Mesothelial cell of epicardium (in vitro differentiated cells): ENCODE results near the gene REX1BD. TPM values are rescaled to one million over a fixed set of nuclear protein-coding genes. Genes with fewer than 3 reads are reported as not detected.
A peak's percentile ranks its signal among the peaks of the same experiment; 100 is the strongest.

Experiments
- DNase-seq, 2 experiments: peaks; one replicate each; pipeline ENCODE4 v3.0.0; 2021; ENCODE audit warnings: low spot score in 2 of 2; ENCODE audit not compliant: unreplicated experiment in 2 of 2
- H3K27ac Mint-ChIP-seq: 2 replicates; pipeline ENCODE4 v1.8.0; 2021; ENCODE audit warnings: mixed read lengths
- H3K27me3 Mint-ChIP-seq: 2 replicates; pipeline ENCODE4 v1.8.0; 2021; ENCODE audit warnings: low read depth, mixed read lengths
- H3K36me3 Mint-ChIP-seq: 2 replicates; pipeline ENCODE4 v1.8.0; 2021; ENCODE audit warnings: mixed read lengths
- H3K4me1 Mint-ChIP-seq: 2 replicates; pipeline ENCODE4 v1.8.0; 2021; ENCODE audit warnings: mixed read lengths
- H3K4me3 Mint-ChIP-seq: 2 replicates; pipeline ENCODE4 v1.8.0; 2021; ENCODE audit warnings: mild to moderate bottlenecking, moderate library complexity, mixed read lengths
- H3K9me3 Mint-ChIP-seq: 2 replicates; pipeline ENCODE4 v1.8.0; 2021; ENCODE audit warnings: mixed read lengths
- CTCF ChIP-seq: fragments of 200-600 bp; sonication (generic); IDR thresholded peaks from one replicate; pipeline ENCODE4 v1.5.0; 2021; ENCODE audit warnings: antibody characterized with exemption; ENCODE audit not compliant: unreplicated experiment
- total RNA-seq: library from RNA; stranded (reverse); gene quantifications from 3 replicates; pipeline ENCODE4 v1.2.1, GENCODE V29; 2021

Gene REX1BD
- total RNA-seq, 1 donor from 2014 or later = 58.8 TPM

DNA sequence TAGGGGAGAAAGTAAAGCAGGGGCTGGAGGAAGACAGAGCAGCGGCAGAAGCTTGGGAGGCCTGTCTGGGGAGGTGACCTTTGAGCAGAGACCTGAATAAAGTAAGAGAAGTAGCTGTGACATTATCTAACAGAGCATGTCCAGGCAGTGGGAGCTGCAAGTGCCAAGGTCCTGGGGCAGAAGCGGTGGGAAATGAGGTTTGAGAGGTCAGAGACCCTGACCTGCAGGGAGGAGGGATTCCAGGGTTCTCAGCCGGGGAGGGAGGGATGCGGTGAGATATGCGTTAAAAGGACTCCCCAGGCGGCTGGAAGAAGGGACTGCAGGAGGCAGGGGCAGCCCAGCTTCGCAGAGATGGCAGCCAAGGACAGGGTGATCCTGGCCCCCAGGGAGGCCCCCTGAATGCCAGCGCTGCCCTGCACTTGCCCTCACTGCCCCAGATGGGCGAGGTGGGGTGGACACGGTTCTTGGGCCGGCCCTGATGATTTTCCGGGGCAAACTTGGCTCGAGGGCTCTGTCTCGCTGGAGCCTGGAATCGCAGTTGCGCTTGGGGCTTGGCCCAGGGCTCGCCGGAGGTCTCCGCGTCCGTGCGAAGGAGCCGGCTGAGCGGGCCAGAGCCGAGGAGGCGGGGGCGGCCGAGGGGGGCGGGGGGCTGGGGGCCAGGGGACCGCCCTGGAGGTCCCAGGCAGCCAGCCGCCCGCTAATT, 14.8 kb downstream of the REX1BD start:
- Mint-ChIP-seq H3K4me3 (no peak overlapping the region), H3K4me1 (peaks cover 17% of the 10 kb centered on the region), H3K9me3 (no peaks in the 10 kb centered on the region), H3K27ac (no peak overlapping the region), H3K27me3 (peaks cover 85% of the 10 kb centered on the region), H3K36me3 (no peaks in the 10 kb centered on the region)
- no peak for DNase-seq
- TF ChIP-seq CTCF = no peak

DNA sequence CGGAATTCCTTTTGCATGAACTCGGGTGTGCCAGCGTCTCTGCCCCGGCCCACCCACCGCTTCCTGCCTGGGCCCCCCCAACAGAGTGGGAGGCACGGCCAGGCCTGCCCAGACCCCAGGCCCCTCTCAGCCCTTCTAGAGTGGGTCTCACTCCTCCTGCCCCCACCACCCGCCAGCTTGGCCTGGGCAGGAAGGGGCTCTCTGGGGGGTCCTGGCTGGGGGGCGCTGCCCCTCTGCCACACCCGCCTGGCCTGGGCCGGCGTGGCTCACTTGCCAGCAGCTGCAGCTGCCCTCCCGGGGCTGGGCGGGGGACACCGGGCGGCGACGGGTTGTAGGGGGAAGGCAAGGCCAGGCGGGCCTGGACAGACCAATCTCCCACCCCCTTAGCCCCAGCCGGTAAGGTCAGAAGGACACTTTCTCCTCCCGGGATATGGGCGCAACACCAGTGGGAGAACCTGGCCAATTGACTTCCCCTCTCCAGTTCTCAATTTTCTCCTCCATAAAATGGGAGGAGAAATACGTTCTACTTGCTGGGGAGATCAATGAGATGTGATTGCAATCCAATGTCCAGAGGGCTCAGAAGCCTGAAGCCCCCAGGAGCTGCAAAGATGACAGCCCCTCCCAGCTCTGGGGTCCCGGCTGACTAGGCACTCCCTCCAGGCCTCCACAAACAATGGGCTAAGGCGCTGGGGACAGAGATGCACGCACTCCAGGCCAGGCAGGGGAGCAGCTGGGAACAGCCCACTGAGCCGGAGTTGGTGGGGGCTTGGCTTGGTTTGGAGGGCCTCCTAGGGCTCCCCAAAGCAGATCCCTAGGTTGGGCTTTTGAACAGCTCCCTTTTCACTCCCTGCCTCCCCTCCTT, 15.6 kb downstream of the REX1BD start:
- no peak overlapping the region for H3K4me3 Mint-ChIP-seq
- no peak for TF ChIP-seq CTCF
- H3K27ac Mint-ChIP-seq = no peak overlapping the region
- DNase-seq = no peak
- H3K36me3 Mint-ChIP-seq = no peaks in the 10 kb centered on the region
- peaks cover 17% of the 10 kb centered on the region for H3K4me1 Mint-ChIP-seq
- H3K27me3 Mint-ChIP-seq = peaks cover 86% of the 10 kb centered on the region
- no peaks in the 10 kb centered on the region for H3K9me3 Mint-ChIP-seq

GRCh38 chr19:18604820-18605159, 16.2 kb downstream of the REX1BD start:
- no peak overlapping the region for H3K27ac Mint-ChIP-seq
- no peaks in the 10 kb centered on the region for H3K9me3 Mint-ChIP-seq
- peaks cover 87% of the 10 kb centered on the region for H3K27me3 Mint-ChIP-seq
- TF ChIP-seq CTCF = no peak
- DNase-seq = no peak
- H3K4me1 Mint-ChIP-seq = peaks cover 17% of the 10 kb centered on the region
- no peaks in the 10 kb centered on the region for H3K36me3 Mint-ChIP-seq
- no peak overlapping the region for H3K4me3 Mint-ChIP-seq

GRCh38 chr19:18605196-18605545, 16.6 kb downstream of the REX1BD start:
- no peak for DNase-seq
- H3K27ac Mint-ChIP-seq = no peak overlapping the region
- peaks cover 17% of the 10 kb centered on the region for H3K4me1 Mint-ChIP-seq
- TF ChIP-seq CTCF = no peak
- H3K4me3 Mint-ChIP-seq = peak overlapping the region; percentile 16
- peaks cover 87% of the 10 kb centered on the region for H3K27me3 Mint-ChIP-seq
- no peaks in the 10 kb centered on the region for H3K9me3 Mint-ChIP-seq
- no peaks in the 10 kb centered on the region for H3K36me3 Mint-ChIP-seq

DNA sequence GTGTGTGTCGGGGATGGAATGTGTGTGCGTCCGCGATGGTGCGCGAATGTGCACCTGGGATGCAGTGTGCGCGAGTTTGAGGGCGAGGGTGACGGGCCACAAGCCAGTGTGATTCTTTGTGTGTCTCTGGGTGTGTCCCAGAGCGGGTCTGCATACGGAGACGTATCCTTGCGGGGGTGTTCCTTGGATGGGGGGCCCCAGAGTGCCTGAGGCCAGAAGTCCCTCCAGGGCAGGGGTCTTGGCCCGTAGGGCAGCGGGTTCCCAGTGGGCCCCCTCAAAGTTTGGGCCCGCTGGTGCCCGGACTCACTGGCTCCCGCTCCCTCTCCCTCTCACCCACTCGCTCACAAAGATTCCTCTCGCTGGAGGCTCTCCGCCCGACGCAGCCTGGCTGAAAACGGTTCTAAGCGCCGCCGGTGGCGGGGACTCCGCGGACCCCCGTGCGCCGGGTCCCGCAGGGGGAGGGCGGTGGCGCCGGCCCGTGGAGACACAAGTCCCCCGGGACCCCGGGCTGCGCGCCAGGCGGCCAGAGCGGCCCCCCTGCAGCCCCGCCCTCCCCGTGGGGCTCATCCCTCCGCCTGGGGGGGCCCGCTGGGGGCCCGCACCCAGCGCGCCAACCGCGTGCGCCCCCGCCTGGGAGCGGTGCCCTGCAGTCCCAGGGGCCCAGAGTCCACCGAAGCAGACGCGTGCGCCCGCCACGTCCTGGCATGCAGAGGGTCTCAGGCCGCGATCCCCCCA, 17.1 kb downstream of the REX1BD start:
- H3K9me3 Mint-ChIP-seq = no peaks in the 10 kb centered on the region
- peaks cover 17% of the 10 kb centered on the region for H3K4me1 Mint-ChIP-seq
- H3K36me3 Mint-ChIP-seq = no peaks in the 10 kb centered on the region
- H3K27ac Mint-ChIP-seq = no peak overlapping the region
- peak overlapping the region; percentile 16 for H3K4me3 Mint-ChIP-seq
- no peak for DNase-seq
- no peak for TF ChIP-seq CTCF
- H3K27me3 Mint-ChIP-seq = peaks cover 85% of the 10 kb centered on the region
